ENCODE results near the gene ERBB4.

The ERBB4 gene

DNA sequence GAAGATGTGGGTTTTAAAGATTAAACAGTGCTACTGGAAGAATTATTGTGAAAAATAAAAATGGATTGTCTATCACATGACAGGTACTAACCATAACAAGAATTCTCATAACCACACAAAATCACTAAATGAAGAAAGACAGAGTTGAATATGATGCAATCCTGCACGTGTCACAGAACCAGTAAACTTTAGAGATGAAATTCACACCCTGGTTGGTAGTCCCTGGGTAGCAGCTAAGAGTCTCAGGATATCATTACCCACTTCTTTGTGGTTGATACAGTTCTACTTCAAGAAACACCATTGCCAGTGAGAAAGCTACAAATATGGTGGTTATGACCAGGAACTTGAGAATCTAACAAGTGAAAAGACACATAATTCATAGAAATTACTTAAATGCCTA lies 450.2 kb downstream of the ERBB4 start:
- no peak for DNase-seq

DNA sequence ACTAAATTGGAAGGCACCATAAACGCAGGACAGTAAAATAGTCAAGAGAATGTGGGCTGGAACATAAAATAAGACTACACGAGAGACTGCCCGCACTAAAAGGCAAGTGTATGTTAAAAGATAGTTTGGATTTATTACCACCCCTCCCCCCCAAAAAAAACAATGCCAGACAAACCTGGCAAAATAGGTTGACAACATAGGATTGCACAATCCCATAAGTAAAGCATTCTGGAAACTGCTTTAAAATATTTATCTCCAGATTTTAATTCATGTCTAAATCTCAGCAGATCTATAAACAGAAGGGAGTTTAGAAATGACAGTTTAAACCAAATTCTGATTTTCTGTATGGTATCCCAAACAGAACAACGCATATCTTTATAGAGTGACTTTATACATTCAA lies 455.1 kb downstream of the ERBB4 start:
- DNase-seq: no peak

DNA sequence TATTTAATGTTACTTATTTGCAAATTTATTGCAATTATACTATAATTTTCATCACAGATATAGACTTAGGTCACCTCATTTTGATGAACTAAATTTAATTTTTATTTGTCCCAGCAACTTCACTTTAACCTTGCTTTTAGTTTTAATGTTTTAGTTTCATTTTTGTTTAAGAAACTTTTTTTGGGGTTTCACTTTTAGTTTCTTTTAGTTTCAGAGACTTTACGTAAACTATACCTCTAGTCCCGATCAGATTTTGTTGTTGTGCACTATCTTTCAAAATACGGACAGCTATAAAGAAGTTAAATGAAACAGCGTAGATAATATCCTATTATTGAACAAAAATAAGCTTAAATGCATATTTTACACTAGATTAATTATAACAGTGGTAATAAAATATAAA lies 460.5 kb downstream of the ERBB4 start:
- DNase-seq: no peak

DNA sequence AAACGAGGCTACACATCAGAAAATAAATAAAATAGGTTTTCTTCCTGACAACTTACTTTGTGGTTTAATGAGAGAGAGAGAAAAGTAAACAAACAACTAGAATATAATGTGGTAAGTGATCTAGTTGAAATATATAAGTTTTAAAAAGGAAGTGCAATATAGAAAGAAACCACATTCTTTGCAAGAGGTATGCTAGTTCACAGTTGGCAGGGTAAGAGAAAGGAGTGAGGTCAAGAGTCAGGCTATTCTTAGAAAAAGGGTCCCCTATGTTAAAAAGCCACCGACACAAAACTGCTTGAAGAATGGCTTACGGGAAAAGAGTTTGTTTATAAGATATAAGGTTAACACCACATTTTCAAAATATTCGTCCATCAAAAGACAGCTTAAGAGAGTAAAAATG lies 462.1 kb downstream of the ERBB4 start:
- no peak for DNase-seq

DNA sequence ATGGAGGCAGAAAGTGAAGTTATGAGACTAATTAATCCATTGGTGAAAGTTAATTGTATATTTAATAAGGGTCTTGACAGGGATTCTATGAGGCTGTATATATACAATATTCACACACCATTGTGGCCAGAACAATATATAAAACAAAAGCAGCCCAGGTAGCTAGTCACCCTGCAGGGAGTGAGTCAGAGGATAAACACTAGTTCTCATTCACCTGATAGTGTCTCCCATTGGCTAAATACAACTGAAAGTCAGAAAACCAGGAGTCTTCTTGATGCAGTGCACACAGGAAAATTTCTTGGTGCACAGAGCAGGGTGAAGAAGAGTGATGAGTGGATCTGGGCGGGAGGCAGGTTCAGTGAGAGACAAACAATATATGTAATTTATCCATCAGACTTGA lies 465.2 kb downstream of the ERBB4 start:
- DNase-seq: no peak

DNA sequence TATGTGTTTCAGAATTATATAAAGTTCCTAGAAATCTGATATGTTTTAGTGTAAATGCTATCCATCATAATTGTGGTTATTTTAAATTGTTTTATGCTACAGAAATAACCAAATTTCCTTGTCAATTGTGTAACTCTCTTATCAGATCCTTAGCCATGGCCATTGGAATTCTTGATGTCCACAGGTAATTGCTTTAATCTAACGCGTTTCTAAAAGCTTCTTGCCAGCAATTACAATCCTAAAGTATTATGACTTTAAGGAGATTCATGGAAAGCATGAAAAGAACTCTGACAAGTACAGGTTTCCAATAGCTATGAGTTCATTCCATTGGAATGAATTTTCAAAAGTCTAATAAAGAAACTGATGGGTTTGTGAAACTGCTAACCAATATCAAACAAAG lies 472.1 kb downstream of the ERBB4 start:
- DNase-seq: no peak

DNA sequence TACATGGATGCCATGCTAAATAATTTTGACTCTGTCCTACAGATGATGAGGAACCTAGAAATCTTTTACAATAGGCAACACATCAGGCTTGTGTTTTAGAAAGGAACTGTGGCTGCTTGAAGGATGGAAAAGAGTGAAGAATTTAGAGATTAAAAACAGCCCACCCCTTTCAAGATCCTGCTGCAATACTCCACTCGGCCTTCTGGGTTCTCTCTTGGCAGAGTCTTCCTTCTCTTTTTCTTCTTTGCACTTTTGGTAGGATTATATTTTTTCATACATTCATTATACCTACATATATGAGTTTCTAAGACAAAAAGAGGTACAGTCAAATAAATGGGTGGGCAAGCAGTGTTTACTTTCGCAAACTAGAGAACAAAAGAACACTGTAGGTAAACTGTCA lies 474.3 kb downstream of the ERBB4 start:
- DNase-seq: no peak

DNA sequence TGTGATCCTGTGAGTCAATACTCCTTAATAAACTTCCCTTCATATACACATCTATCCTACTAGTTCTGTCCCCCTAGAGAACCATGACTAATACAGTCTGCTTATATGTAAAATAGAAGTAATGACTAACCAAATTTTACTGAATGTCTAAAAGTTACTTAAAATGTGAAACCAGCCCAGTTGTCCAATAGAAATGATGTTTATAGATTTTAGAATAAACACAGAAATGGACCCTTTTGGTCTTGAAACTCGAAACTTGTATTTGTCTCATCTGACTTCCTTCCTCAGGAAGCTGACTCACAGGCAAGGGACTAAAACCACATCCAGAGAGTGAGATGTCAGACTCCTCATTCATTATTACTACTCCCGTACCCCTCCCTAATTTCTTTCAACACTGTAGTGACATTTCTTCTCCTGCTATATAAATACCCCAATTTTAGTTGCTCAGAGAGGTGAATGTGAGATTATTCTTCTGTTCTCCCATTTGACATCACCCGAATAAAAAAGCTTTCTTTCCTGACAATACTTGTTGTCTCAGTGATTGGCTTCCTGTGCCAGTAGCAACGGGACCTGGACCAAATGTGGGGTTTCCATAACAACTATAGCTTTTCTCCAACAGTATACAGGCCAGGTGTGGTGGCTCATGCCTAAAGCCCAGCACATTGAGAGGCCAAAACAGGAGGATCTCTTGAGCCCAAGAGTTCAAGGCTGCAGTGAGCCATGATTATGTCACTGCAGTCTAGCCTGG lies 486.0 kb downstream of the ERBB4 start:
- no peak for DNase-seq

DNA sequence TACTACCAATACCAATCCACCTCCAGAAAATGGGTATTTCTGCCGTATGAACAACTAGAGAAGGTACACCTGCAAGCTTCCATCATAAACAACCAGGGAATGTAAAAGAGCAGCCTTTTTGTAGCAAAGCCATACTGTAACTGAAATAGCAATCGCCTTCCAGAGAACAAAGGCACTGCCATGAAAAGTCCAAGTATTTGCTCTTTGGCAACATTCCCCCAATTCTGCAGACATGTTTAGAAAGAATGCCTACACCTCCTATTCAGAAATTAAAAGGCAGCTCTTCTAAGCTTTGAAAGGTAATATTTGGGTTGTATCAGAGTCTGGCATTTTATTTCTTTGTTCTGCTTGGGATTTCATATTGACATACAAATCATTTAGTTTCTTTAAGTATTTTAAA lies 487.7 kb downstream of the ERBB4 start:
- no peak for DNase-seq

DNA sequence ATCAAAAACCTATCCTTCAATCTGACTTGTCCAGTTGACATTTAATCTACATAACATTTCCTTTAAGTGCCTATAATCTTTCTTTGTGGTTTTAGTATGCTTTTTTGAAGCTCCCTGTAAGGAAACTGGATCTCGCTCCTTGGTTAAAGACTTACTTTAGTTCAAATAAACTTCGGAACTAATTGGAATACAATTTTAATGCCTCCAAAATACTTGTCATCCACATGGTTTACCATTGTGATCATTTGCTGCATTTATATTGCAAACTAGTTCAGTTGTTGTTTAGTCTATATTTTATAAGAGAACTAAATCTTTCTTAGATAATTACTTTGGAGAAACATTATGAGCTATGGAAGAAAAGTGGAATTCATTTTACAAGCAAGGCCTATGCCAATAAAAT lies 496.0 kb downstream of the ERBB4 start:
- no peak for DNase-seq

DNA sequence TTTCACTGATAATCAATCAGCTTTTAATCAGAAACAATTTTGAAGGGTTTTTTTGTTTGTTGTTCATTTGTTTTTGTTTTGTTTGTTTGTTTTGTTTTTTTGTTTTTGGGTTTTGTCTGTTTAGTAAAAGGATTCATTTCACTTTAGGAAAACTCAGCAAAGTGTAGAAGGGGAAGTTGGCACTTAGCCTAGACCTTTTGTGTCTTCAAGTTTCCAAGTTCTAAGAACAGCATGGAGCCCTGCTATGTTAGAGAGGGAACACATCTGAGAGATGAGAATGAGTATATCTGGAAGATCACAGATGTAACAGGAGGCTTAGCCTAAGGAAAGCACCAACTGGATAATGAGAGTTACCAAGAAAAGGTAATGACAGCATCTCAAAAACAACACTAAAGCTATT lies 501.5 kb downstream of the ERBB4 start:
- no peak for DNase-seq

DNA sequence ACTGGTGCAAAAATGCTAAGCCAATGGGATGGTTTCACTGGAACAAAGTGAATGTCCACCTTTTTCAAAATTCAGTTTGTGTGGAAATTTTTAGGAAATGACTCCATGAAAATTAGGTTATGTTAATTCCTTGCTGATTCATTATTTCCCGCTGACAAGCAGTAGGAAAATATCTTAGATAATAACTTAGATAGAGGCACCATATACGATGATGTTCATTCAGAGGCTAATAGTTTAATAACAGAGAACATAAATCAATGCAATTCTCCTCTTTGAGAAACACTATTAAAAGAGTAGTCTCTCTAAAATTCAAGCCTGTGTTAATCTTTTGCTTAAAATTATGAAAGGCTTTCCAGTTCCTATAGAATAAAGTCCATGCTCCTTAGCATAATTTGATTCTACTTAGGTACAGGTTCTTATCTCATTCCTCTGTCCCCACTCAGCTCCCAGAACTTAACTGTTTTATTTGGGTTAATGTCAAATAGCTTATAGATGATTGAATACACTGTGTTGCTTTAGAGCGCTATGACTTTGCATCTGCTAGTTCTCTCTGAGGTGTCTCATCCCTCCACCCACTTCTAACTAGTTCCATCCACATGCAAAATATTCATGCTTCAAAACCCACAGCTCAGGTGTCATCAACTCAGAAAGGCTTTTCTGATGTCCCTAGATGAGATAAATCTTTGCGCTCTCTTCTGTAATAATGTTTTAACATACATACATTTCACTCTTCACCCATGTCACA lies 503.6 kb downstream of the ERBB4 start:
- no peak for DNase-seq

DNA sequence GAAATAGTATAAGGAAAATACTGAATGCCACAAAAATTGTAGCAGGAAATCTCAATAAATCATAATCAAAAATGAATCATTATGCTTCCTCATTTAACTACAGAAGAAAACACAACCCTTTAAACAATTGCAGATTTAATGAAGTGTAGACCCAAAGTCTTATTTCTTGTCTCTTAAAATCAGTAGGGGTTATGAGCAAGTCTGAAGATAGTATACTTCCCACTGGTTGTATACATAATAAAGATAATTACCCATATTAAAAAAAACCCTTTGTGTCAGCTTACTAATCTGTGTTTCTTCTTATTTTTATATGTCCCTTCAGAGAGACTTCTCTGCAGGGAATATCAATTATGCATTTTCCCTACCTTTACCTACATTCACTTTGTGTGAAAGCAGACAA lies 504.7 kb downstream of the ERBB4 start:
- no peak for DNase-seq

DNA sequence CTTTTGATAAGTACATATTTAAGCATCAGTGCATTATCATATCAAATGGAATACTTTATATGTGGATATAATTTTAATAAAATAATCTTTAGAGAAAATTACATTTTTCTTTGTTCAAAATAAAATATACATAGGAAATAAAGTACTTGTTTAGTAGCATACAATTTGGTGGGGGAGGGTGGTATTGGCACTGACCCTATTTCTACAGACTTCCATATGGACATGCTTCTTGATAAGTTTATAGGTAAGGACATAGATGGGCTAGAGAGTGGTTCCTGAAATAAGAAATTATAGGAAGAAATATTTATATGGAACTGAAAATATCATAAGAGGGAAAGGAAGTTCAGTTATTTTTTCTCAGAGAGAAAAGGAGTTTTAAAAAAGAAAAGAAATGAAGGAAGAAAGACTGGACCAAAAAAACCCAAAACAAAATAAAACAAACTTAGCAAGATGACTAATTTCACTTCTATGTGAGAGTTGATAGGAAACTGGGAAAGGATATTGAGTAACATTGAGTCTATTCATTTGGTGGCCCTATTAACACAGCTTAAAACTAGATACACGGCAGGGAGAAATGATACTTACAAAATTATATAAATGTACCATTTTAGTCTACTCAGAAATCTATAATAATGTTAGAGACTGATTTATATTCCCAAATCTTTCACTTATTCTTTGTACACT lies 505.9 kb downstream of the ERBB4 start:
- DNase-seq: no peak

DNA sequence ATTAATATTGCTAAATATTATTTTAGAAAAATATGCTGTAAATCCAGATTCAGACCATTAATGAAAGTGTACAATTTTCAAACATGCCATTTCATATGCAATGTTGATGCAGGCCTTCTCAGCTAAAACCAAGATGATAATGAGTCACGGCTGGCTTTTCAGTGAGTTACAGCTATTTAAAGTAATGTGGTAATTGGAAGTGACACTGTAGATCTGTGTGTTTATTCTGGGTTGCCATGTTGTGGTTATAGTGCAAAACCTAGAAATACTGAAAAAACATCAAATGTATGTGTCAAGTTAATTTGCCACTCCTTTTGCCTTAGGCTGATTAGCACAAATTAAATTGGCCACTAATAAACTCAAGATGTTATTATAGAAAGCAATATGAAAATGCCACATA lies 506.6 kb downstream of the ERBB4 start:
- DNase-seq: no peak

DNA sequence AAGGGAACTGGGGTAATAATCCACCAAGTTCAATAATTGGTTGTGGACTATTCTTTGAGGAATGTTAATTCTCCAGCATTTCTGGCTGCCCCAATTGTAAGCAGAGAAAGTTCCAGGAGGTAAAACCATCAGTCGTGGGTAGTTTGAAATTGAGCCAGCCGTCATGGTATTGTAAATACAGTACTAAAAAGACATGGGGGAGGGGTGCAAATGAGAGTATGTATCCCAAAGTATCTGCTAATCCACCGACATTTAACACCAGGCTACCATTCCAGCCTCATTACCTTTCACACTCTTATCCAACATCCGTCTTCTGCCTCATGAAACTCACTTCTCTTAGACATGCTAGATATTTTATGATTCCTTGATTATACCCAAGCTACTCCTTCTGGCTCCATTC lies 507.9 kb downstream of the ERBB4 start:
- DNase-seq: no peak

DNA sequence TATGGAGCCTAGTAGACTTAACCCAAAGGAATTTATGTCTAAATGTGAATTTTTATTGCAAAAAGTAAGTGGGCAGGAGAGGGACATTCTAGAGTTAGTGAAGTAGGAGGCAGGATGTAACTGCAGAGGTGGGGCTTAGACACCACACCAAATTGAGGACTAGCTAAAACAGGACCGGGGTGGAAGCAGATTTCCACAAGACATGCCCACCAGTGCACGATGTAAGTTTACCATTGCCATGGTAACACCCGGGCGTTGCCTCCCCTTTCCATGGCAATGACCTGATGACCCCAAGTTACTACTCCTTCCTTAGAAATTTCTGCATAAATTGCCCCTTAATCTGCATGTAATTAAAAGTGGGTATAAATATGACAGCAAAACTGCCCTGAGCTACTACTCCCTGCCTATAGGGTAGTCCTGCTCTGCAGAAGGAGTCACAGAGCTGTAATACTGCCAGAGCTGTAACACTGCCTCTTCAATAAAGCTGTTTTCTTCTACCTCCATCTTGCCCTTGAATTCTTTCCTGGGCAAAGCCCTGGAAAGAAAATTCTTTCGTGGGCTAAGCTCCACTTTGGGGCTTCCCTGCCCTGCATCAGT lies 509.7 kb downstream of the ERBB4 start:
- DNase-seq: no peak

DNA sequence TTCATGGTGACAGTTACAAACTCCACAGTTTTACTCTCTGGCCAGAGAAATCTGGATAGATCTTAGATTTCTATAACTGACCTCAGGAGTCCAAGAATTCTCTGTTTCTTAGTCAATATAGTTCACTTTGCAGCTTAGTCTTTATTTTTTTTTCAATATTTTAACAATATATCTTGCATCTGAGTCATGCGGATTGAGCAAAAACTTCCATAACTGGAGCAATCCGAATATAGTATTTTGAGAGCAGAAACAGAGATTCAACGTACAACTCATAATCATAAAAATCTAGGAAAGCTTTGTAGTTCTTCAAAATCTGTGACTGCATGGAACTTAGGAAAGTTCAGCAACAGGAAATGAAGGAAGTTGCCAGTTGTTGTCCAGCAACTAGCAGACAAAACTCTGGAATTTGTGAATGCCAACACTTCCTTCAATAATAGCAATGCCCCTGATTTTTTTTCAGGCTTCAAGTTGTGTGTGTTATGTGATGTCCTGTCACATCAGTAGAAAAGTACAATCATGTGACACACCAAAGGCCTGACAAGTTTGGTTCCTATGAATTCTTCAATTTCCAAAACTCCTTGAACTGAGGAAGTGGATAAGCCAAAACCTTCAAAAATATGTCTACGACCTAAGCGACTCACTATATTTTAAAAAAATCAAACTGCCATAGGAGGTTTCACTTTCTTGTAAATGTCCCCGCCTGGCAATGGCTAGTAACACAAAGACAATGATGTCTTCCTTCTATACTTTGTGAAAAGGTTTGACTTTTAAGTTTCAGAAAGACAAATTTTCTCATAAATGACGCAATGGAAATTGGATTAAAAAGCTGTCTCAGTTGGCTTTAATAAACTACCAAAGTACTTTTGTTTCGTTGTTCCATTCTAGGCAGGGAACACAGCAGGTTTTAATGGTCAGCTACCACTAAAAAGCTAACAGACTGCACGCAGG lies 510.6 kb downstream of the ERBB4 start:
- no peak for DNase-seq

DNA sequence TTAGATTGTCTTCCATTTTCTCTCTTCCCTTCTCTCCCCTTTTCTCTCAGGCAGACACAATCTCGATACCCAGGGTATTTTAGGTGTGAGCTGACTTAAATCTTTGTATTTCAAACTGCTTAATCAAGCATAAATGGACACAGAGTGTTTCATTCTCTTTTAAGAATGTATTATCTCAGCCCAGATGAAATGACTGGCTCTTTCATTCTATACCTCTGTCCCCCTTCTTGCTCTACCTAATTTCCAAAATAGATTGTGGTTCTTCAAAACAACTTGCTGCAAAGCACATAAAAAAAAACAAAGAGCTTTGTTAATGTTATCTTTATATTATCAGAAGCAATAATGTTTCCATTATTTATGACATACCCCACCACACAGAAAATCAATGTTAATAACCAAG lies 514.6 kb downstream of the ERBB4 start:
- DNase-seq: no peak

DNA sequence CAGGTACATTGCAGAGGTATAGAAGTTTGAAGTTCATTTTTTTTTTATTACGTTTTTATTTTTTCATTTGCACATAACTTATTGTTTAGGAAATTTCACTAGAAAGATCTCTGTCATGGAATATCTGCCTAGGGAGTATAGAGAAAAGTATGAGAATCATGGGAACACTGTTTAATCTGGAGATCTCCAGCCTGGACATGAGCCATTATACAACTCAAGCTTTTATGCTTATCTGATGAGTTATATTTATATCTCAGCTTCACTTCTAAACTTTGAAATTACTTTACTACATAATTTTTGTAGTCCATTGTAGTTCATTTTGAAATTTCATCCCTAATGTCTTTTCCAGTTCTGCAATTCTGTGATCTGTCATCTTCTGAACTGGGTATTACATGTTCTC lies 515.6 kb downstream of the ERBB4 start:
- no peak for DNase-seq

DNA sequence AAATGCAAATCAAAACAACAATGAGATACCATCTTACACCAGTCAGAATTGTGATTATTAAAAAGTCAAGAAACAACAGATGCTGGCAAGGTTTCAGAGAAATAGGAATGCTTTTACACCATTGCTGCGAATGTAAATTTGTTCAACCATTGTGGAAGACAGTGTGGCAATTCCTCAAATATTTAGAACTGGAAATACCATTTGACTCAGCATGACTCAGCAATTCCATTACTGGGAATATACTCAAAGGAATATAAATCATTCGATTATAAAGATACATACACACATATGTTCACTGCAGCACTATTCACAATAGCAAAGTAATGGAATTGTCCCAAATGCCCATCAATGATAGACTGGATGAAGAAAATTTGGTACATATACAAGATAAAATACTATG lies 516.7 kb downstream of the ERBB4 start:
- DNase-seq: no peak

All from anterior cingulate cortex (tissue), 58 donors.